HCT116 (cell line): ENCODE data around the gene PRR35. TPM values are rescaled to one million over a fixed set of nuclear protein-coding genes. Genes with fewer than 3 reads are reported as not detected.

Source experiments
- ATAC-seq: fragments of 200-7000 bp; cut with Tn5 transposase; 2 replicates; pipeline ENCODE4 v1.9.1; 2020; ENCODE audit warnings: mild to moderate bottlenecking, moderate library complexity
- BruUV-seq: library from RNA; stranded (reverse); fragments of 400-500 nt; replicated peaks from 2 replicates; lab custom pipeline; 2021; lab: Mats Ljungman, UMichigan
- CTCF ChIA-PET: fragments of 300-600 bp; sonication (Branson Sonifier 250); formaldehyde crosslinking; loops from one replicate; lab custom pipeline; 2021; ENCODE audit warnings: antibody characterized with exemption; lab: Charles Lee
- POLR2A ChIA-PET: fragments of 300-600, 350-600 bp; sonication (Branson Sonifier 250); formaldehyde crosslinking; loops from one replicate; lab custom pipeline; 2021; ENCODE audit warnings: antibody characterized with exemption; lab: Charles Lee
- RAD21 ChIA-PET, 2 experiments: fragments of 300-600 bp; sonication (Branson Sonifier 250); formaldehyde crosslinking; loops; one replicate each; lab custom pipeline; 2023; ENCODE audit warnings: low total read pairs in 2 of 2; ENCODE audit not compliant: uncharacterized antibody in 2 of 2, unreplicated experiment in 2 of 2, low non-redundant PET in 1 of 2; lab: Charles Lee
- DNase-seq: peaks from one replicate; pipeline ENCODE4 v3.0.0-alpha.2; 2010; ENCODE audit warnings: low read depth, low spot score
- H2AFZ ChIP-seq: fragments of 200-600 bp; shearing (Covaris generic), sonication (generic); 2 replicates; pipeline ENCODE4 v1.6.1; 2017; ENCODE audit warnings: low read depth, mixed run types, mixed read lengths, antibody characterized with exemption, low read length; ENCODE audit not compliant: poor library complexity, severe bottlenecking
- H3K27ac ChIP-seq: 2 replicates; pipeline ENCODE4 v1.5.1; 2012; ENCODE audit warnings: low read depth, low read length
- H3K27me3 ChIP-seq: fragments of 200-600 bp; sonication (generic); 2 replicates; pipeline ENCODE4 v1.6.1; 2016; ENCODE audit warnings: mixed run types, low read length, mixed read lengths; ENCODE audit not compliant: insufficient read depth
- H3K36me3 ChIP-seq, 2 experiments: fragments of 200-500 bp in 1 of 2; fragments of 200-600 bp in 1 of 2; sonication (Bioruptor generic) in 1 of 2; sonication (generic) in 1 of 2; 2 replicates each; pipeline versions ENCODE4 v1.5.1 to v1.6.1; 2014 to 2016; ENCODE audit warnings: low read length in 2 of 2, inconsistent platforms in 1 of 2, mixed read lengths in 1 of 2, mixed run types in 1 of 2; ENCODE audit not compliant: insufficient read depth in 2 of 2, control insufficient read depth in 1 of 2
- H3K4me1 ChIP-seq, 2 experiments: fragments of 200-600 bp in 1 of 2; sonication (generic) in 1 of 2; 2 replicates each; pipeline versions ENCODE4 v1.5.1 to v1.6.1; 2012 to 2017; ENCODE audit warnings: low read length in 2 of 2, inconsistent platforms in 1 of 2, mild to moderate bottlenecking in 1 of 2, mixed read lengths in 1 of 2, mixed run types in 1 of 2, moderate library complexity in 1 of 2; ENCODE audit not compliant: insufficient read depth in 2 of 2, control insufficient read depth in 1 of 2
- H3K4me2 ChIP-seq: fragments of 200-600 bp; sonication (generic); 2 replicates; pipeline ENCODE4 v1.6.1; 2017; ENCODE audit warnings: mixed run types, low read length, mixed read lengths
- H3K4me3 ChIP-seq, 2 experiments: fragments of 200-600 bp in 1 of 2; sonication (generic) in 1 of 2; replicated peaks in 1 of 2; 2 replicates each; pipeline ENCODE4 v1.5.1; 2011 to 2016; ENCODE audit warnings: low read length in 2 of 2, control low read depth in 1 of 2, low read depth in 1 of 2, mild to moderate bottlenecking in 1 of 2, mixed read lengths in 1 of 2, mixed run types in 1 of 2
- H3K79me2 ChIP-seq: fragments of 200-600 bp; sonication (generic); 2 replicates; pipeline ENCODE4 v1.6.1; 2017; ENCODE audit warnings: mild to moderate bottlenecking, mixed run types, low read length, moderate library complexity, mixed read lengths; ENCODE audit not compliant: insufficient read depth
- H3K9ac ChIP-seq: fragments of 200-600 bp; sonication (generic); 2 replicates; pipeline ENCODE4 v1.6.1; 2016; ENCODE audit warnings: low read length, mixed read lengths
- H3K9me2 ChIP-seq: fragments of 200-600 bp; sonication (generic), shearing (Covaris generic); 2 replicates; pipeline ENCODE4 v1.6.1; 2017; ENCODE audit warnings: mixed run types, mild to moderate bottlenecking, moderate library complexity; ENCODE audit not compliant: insufficient read depth
- H3K9me3 ChIP-seq, 2 experiments: fragments of 200-500 bp in 1 of 2; fragments of 200-600 bp in 1 of 2; sonication (Bioruptor generic) in 1 of 2; sonication (generic) in 1 of 2; 2 replicates each; pipeline ENCODE4 v1.6.1; 2014 to 2017; ENCODE audit warnings: low read length in 2 of 2, mixed read lengths in 2 of 2, inconsistent platforms in 1 of 2, low read depth in 1 of 2, mild to moderate bottlenecking in 1 of 2, mixed run types in 1 of 2, moderate library complexity in 1 of 2; ENCODE audit not compliant: control insufficient read depth in 1 of 2, insufficient read depth in 1 of 2
- H4K20me1 ChIP-seq: fragments of 200-600 bp; sonication (generic), shearing (Covaris generic); 2 replicates; pipeline ENCODE4 v1.6.1; 2017; ENCODE audit warnings: mixed run types, mild to moderate bottlenecking, moderate library complexity; ENCODE audit not compliant: insufficient read depth
- EGR1 ChIP-seq: IDR thresholded peaks from 2 replicates; pipeline ENCODE4 v1.6.1; 2012; ENCODE audit warnings: low read depth
- ELF1 ChIP-seq: IDR thresholded peaks from 2 replicates; pipeline ENCODE4 v1.6.1; 2012; ENCODE audit warnings: low read depth, borderline replicate concordance
- EZH2 ChIP-seq: fragments of 200-600 bp; sonication (generic); IDR thresholded peaks from 2 replicates; pipeline ENCODE4 v1.6.1; 2017; ENCODE audit warnings: antibody characterized with exemption, mixed run types
- FOSL1 ChIP-seq: IDR thresholded peaks from 2 replicates; pipeline ENCODE4 v1.6.1; 2012; ENCODE audit warnings: low read depth
- ZNF274 ChIP-seq: fragments of 200-500 bp; sonication (Bioruptor generic); IDR thresholded peaks from 2 replicates; pipeline ENCODE4 v1.6.1; 2014; ENCODE audit warnings: mild to moderate bottlenecking, low read depth, low read length, inconsistent platforms
- intact Hi-C: fragments of 100-400 bp; cut with micrococcal nuclease; formaldehyde crosslinking; loops from 2 replicates; pipeline ENCODE4 v1.10.0; 2022
- total RNA-seq: library from RNA; stranded (reverse); gene quantifications from one replicate; pipeline ENCODE4 v1.2.1, GENCODE V29; 2021; ENCODE audit not compliant: unreplicated experiment
- TF ChIP-seq, protein P1 (sequence below), 3 experiments: fragments of 200-600 bp in 1 of 3; sonication (generic) in 1 of 3; IDR thresholded peaks in 2 of 3; conservative IDR thresholded peaks in 1 of 3; 2 replicates each; pipeline ENCODE4 v1.5.1; 2012 to 2017; ENCODE audit warnings: low read depth in 2 of 3, low read length in 2 of 3, antibody characterized with exemption in 1 of 3, borderline replicate concordance in 1 of 3, control low read depth in 1 of 3, mild to moderate bottlenecking in 1 of 3, mixed read lengths in 1 of 3, mixed run types in 1 of 3, moderate library complexity in 1 of 3; ENCODE audit not compliant: insufficient read depth in 1 of 3
- TF ChIP-seq, protein P2 (sequence below): IDR thresholded peaks from 2 replicates; pipeline ENCODE4 v1.6.1; 2012
- TF ChIP-seq, protein P3 (sequence below): IDR thresholded peaks from 2 replicates; pipeline ENCODE4 v1.6.1; 2011; ENCODE audit warnings: mild to moderate bottlenecking, low read length, moderate library complexity; ENCODE audit not compliant: insufficient replicate concordance; ENCODE audit errors: extremely low read depth
- TF ChIP-seq, protein P4 (sequence below): IDR thresholded peaks from 2 replicates; pipeline ENCODE4 v1.6.1; 2012; ENCODE audit warnings: low read depth

PRR35 gene
- total RNA-seq, 1 experiment from 2014 or later: not detected

DNA sequence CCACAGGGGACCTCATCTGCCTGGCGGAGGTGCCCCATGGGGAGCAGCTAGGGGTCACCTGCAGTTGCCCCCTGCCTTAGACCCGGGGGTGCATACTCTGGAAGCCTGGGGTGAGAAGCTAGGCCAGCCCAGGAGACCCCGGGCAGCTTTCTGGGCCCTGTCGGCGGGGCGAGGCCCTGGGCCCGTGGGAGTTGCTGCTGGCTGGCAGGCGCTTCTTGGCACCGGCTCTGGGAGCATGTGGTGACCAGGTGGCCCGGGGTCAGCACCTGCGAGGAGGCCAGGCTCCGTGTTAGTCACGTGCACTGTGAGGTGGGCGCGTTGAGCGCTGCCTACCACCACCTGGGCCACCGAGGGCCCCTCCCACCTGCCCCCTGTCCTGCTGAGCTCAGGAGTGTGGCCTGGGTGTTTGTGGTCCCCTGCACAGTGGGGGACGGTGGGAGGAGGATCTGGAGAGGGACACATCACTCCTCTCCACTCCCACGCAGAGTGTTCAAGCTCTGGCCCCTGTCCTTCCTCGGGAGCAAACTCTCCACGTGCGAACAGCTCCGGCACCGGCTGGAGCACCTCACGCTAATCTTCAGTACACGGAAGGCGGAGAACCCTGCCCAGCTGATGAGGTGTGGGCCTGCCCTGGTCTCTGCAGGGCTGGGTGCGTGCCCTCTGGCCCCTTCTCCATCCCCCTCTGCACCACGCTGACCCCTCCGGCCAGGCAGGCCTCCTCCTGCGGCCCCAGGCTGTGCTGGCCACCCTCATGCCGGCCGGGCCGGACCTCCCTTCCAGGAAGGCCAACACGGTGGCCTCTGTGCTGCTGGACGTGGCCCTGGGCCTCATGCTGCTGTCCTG lies 15.4 kb downstream of the PRR35 start:
- POLR2A ChIA-PET: no interaction called here
- no TSS peak for BruUV-seq
- Histone ChIP-seq H3K4me1 (no peaks in the 10 kb centered on the region), H3K27ac (no peak overlapping the region), H3K36me3 (no peaks in the 10 kb centered on the region), H3K9ac (no peak overlapping the region), H3K9me3 (no peaks in the 10 kb centered on the region), H3K4me2 (no peak overlapping the region), H3K9me2 (no peaks in the 10 kb centered on the region), H4K20me1 (no peaks in the 10 kb centered on the region), H2AFZ (no peak overlapping the region), H3K4me3 (no peak overlapping the region), H3K27me3 (no peaks in the 10 kb centered on the region), H3K79me2 (peaks cover 5% of the 10 kb centered on the region; the same call in 1 of the 2 replicates)
- intact Hi-C loops: no loop called here
- RAD21 ChIA-PET: no interaction called here
- DNase-seq (no peak), ATAC-seq (no peak)
- no peak for TF ChIP-seq ELF1
- TF ChIP-seq, protein P1, sequence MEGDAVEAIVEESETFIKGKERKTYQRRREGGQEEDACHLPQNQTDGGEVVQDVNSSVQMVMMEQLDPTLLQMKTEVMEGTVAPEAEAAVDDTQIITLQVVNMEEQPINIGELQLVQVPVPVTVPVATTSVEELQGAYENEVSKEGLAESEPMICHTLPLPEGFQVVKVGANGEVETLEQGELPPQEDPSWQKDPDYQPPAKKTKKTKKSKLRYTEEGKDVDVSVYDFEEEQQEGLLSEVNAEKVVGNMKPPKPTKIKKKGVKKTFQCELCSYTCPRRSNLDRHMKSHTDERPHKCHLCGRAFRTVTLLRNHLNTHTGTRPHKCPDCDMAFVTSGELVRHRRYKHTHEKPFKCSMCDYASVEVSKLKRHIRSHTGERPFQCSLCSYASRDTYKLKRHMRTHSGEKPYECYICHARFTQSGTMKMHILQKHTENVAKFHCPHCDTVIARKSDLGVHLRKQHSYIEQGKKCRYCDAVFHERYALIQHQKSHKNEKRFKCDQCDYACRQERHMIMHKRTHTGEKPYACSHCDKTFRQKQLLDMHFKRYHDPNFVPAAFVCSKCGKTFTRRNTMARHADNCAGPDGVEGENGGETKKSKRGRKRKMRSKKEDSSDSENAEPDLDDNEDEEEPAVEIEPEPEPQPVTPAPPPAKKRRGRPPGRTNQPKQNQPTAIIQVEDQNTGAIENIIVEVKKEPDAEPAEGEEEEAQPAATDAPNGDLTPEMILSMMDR (IDR thresholded peaks at IDR 0.05 in 2 of 3, conservative IDR thresholded peaks at IDR 0.05 in 1 of 3; ENCODE audit: borderline replicate concordance in 1 of 3, insufficient read depth in 1 of 3, low read depth in 2 of 3, low read length in 2 of 3): no peak
- CTCF ChIA-PET: no interaction called here

- no peak overlapping the region for H2AFZ ChIP-seq
- no TSS peak for BruUV-seq
- DNase-seq (no peak), ATAC-seq (no peak)
- RAD21 ChIA-PET: no interaction called here
- no peak overlapping the region for H3K9ac ChIP-seq
- no peaks in the 10 kb centered on the region for H3K4me1 ChIP-seq
- no peak overlapping the region for H3K4me3 ChIP-seq
- H3K79me2 ChIP-seq: no peaks in the 10 kb centered on the region
- H3K27me3 ChIP-seq: no peaks in the 10 kb centered on the region
- H4K20me1 ChIP-seq: no peaks in the 10 kb centered on the region
- CTCF ChIA-PET: interaction anchor here (0.8 to 1.2 kb wide), 2 partner anchors 9 to 46 kb away, joined by 3 read pairs; no protein-coding TSS in a partner anchor
- no peaks in the 10 kb centered on the region for H3K9me3 ChIP-seq
- intact Hi-C loops: no loop called here
- H3K27ac ChIP-seq: no peak overlapping the region
- H3K36me3 ChIP-seq: no peaks in the 10 kb centered on the region
- POLR2A ChIA-PET: no interaction called here
- H3K9me2 ChIP-seq: no peaks in the 10 kb centered on the region
- no peak overlapping the region for H3K4me2 ChIP-seq
- TF ChIP-seq EGR1: no peak
- TF ChIP-seq, protein P2, sequence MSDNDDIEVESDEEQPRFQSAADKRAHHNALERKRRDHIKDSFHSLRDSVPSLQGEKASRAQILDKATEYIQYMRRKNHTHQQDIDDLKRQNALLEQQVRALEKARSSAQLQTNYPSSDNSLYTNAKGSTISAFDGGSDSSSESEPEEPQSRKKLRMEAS: no peak
- TF ChIP-seq, protein P3, sequence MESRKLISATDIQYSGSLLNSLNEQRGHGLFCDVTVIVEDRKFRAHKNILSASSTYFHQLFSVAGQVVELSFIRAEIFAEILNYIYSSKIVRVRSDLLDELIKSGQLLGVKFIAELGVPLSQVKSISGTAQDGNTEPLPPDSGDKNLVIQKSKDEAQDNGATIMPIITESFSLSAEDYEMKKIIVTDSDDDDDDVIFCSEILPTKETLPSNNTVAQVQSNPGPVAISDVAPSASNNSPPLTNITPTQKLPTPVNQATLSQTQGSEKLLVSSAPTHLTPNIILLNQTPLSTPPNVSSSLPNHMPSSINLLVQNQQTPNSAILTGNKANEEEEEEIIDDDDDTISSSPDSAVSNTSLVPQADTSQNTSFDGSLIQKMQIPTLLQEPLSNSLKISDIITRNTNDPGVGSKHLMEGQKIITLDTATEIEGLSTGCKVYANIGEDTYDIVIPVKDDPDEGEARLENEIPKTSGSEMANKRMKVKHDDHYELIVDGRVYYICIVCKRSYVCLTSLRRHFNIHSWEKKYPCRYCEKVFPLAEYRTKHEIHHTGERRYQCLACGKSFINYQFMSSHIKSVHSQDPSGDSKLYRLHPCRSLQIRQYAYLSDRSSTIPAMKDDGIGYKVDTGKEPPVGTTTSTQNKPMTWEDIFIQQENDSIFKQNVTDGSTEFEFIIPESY: no peak
- no peak for TF ChIP-seq FOSL1
- TF ChIP-seq, protein P4, sequence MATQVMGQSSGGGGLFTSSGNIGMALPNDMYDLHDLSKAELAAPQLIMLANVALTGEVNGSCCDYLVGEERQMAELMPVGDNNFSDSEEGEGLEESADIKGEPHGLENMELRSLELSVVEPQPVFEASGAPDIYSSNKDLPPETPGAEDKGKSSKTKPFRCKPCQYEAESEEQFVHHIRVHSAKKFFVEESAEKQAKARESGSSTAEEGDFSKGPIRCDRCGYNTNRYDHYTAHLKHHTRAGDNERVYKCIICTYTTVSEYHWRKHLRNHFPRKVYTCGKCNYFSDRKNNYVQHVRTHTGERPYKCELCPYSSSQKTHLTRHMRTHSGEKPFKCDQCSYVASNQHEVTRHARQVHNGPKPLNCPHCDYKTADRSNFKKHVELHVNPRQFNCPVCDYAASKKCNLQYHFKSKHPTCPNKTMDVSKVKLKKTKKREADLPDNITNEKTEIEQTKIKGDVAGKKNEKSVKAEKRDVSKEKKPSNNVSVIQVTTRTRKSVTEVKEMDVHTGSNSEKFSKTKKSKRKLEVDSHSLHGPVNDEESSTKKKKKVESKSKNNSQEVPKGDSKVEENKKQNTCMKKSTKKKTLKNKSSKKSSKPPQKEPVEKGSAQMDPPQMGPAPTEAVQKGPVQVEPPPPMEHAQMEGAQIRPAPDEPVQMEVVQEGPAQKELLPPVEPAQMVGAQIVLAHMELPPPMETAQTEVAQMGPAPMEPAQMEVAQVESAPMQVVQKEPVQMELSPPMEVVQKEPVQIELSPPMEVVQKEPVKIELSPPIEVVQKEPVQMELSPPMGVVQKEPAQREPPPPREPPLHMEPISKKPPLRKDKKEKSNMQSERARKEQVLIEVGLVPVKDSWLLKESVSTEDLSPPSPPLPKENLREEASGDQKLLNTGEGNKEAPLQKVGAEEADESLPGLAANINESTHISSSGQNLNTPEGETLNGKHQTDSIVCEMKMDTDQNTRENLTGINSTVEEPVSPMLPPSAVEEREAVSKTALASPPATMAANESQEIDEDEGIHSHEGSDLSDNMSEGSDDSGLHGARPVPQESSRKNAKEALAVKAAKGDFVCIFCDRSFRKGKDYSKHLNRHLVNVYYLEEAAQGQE: no peak
- TF ChIP-seq ZNF274: no peak
- no peak for TF ChIP-seq EZH2
Observed at GRCh38 chr16:576197-576822, 16.1 kb downstream of the PRR35 start.
